Esophagus squamous epithelium (tissue), 5 donors: Measurements from ENCODE around the gene TEKT5. TPM values are rescaled to one million over a fixed set of nuclear protein-coding genes. Genes with fewer than 3 reads are reported as not detected.
A peak's percentile ranks its signal among the peaks of the same experiment; 100 is the strongest.

Source experiments
- DNase-seq: peaks from one replicate; lab custom pipeline; 2025; lab: John Stamatoyannopoulos, UW
- H3K27ac ChIP-seq, 4 donors: fragments of 200-600 bp; sonication (generic); one replicate each; pipeline ENCODE4 v1.5.1; 2016 to 2019; ENCODE audit warnings: mild to moderate bottlenecking in 1 of 4
- H3K27me3 ChIP-seq, 4 donors: fragments of 200-600 bp; sonication (generic); 1 replicate in 3 of 4; 2 replicates in 1 of 4; pipeline versions ENCODE4 v1.5.1 to v1.6.0; 2017 to 2021; ENCODE audit warnings: antibody characterized with exemption in 1 of 4
- H3K36me3 ChIP-seq, 3 donors: fragments of 200-600 bp; sonication (generic); one replicate each; pipeline ENCODE4 v1.5.1; 2016 to 2019
- H3K4me1 ChIP-seq, 3 donors: fragments of 200-600 bp; sonication (generic); one replicate each; pipeline ENCODE4 v1.5.1; 2017 to 2019
- H3K4me3 ChIP-seq, 4 donors: fragments of 200-600 bp; sonication (generic); 1 replicate in 3 of 4; 2 replicates in 1 of 4; pipeline ENCODE4 v1.5.1; 2016 to 2019; ENCODE audit warnings: mild to moderate bottlenecking in 2 of 4, moderate library complexity in 1 of 4
- H3K9me3 ChIP-seq, 3 donors: fragments of 200-600 bp; sonication (generic); one replicate each; pipeline ENCODE4 v1.5.1; 2016 to 2019
- POLR2A ChIP-seq, 4 donors: fragments of 450-650 bp; IDR thresholded peaks; one replicate each; pipeline ENCODE4 v1.6.1; 2017; ENCODE audit warnings: antibody characterized with exemption in 4 of 4, mild to moderate bottlenecking in 4 of 4, moderate library complexity in 3 of 4
- WGBS, 2 donors: methylation state at CpG; one replicate each; pipeline ENCODE4 v1.1.5; 2018; 5-methylcytosine and 5-hydroxymethylcytosine counted together
- intact Hi-C: fragments of 100-400 bp; cut with DNase I; formaldehyde crosslinking; loops from one replicate; pipeline ENCODE4 v1.15.0; 2022
- total RNA-seq, 4 donors: library from RNA; depleted of rRNA; stranded (reverse); fragments of >200 nt; gene quantifications; one replicate each; pipeline ENCODE4 v1.1.0, GENCODE V29; 2016
- TF ChIP-seq, protein P1 (sequence below), 6 experiments: fragments of 450-650 bp in 4 of 6; fragments of 200-600 bp in 2 of 6; sonication (generic) in 2 of 6; IDR thresholded peaks; one replicate each; pipeline ENCODE4 v1.5.1; 2016 to 2019; ENCODE audit warnings: antibody characterized with exemption in 6 of 6, mild to moderate bottlenecking in 4 of 6, moderate library complexity in 4 of 6
- donor health status: DM: yes; HTN: yes; CAD: no.

TEKT5 gene
- total RNA-seq, 4 donors from 2014 or later = not detected

DNA sequence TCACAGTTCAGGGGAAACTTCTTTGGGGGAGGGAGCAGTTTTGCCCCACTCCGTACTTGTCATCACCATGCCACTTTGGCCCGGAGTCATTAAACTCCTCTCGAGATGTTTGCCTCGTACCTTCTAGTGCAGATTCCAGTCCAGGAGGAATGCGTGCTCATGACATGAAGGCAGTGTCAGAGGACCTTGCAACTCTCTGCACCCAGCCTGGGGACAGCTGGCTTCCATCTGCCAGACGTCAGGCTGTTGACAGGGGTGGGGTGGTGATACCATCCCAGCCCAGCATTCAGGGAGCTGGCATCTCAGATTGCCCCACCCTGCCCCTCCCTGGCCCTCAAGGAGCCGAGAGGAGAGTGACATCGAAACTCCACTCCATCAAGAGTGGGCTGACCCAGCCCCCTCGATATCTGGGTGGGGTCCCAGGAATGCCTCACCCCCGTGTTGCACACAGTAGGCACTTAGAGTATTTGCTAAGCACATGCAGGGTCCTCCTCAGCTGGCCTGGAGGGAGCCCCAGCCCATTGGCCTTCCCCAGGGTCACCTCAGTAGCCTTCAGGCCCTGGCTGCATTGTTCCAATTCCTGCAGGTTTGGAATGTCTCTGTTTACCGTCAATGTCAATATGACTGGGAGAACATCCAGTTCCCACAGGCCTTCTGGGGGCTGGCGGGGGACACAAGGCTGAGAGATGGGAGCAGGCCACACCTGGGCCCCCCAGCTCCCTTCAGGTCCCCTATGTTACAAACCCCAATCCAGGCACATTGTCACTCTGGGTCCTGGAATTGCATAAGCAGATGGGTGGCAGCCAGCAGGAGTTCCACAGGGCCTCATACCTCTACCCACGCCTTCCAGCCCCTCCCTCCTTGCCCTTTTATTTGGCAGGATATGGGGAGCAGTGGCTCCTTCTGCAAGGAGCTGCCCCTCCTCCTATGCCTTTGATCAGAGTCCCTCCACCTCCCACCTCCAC lies 93.0 kb downstream of the TEKT5 start:
- TF ChIP-seq POLR2A (IDR thresholded peaks at IDR 0.05) = no peak
- TF ChIP-seq, protein P1, sequence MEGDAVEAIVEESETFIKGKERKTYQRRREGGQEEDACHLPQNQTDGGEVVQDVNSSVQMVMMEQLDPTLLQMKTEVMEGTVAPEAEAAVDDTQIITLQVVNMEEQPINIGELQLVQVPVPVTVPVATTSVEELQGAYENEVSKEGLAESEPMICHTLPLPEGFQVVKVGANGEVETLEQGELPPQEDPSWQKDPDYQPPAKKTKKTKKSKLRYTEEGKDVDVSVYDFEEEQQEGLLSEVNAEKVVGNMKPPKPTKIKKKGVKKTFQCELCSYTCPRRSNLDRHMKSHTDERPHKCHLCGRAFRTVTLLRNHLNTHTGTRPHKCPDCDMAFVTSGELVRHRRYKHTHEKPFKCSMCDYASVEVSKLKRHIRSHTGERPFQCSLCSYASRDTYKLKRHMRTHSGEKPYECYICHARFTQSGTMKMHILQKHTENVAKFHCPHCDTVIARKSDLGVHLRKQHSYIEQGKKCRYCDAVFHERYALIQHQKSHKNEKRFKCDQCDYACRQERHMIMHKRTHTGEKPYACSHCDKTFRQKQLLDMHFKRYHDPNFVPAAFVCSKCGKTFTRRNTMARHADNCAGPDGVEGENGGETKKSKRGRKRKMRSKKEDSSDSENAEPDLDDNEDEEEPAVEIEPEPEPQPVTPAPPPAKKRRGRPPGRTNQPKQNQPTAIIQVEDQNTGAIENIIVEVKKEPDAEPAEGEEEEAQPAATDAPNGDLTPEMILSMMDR (IDR thresholded peaks at IDR 0.05) = no peak
- Histone ChIP-seq H3K27me3 (no peaks in the 10 kb centered on the region), H3K27ac (peak overlapping the region in 3 of 4 donors; percentile 39 to 64 (median 43)), H3K9me3 (no peaks in the 10 kb centered on the region), H3K36me3 (no peaks in the 10 kb centered on the region), H3K4me1 (peaks cover 26 to 58% (median 39%) of the 10 kb centered on the region in 3 donors), H3K4me3 (no peak overlapping the region)
- intact Hi-C loops = no loop called here
- WGBS, 2 donors = 33 to 47% methylated on average over 3 to 7 of the region's 13 CpGs
- no peak for DNase-seq

DNA sequence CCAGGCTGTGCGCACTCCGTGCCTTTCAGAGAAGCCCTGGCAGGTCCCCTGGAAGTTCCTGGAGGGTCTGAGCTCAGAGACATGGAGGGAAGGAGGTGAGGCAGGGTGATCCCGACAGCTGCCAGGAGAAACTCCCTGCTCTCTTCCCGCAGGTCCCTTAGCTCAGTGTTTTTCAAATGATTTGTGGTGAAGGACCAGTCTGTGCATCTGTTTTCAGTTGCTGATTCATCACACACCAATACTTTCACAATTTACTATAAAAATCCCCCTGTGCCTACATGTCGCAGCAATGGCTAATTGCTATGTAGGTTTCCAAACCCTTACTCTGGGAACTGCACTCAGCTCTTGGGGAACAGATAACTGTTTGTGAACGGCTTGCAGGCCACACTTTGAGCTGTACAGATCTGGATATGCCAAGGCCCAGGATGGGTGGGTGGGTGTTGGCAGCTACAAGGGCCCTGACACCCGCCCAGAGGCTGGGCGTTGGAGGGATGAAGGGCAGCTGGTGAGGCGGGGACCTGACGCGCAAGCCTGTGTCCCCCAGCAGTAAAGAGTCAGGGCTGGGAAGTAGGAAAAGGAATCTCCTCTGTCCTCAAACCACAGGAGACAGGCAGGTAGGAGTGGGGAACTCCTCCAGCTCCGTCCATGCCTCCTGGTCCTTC lies 93.8 kb downstream of the TEKT5 start:
- H3K4me1 ChIP-seq = peaks cover 26 to 66% (median 44%) of the 10 kb centered on the region in 3 donors
- no peak overlapping the region for H3K4me3 ChIP-seq
- H3K27ac ChIP-seq = peak overlapping the region in 3 of 4 donors; percentile 11 to 64 (median 24)
- no peaks in the 10 kb centered on the region for H3K9me3 ChIP-seq
- WGBS, 2 donors = 49% methylated on average over 8 to 11 of the region's 12 CpGs
- no peak for DNase-seq
- H3K36me3 ChIP-seq = no peaks in the 10 kb centered on the region
- TF ChIP-seq POLR2A (IDR thresholded peaks at IDR 0.05) = no peak
- TF ChIP-seq, protein P1 (IDR thresholded peaks at IDR 0.05) = no peak
- intact Hi-C loops = no loop called here
- peaks cover 0 to 2% (median 0%) of the 10 kb centered on the region in 4 donors for H3K27me3 ChIP-seq

DNA sequence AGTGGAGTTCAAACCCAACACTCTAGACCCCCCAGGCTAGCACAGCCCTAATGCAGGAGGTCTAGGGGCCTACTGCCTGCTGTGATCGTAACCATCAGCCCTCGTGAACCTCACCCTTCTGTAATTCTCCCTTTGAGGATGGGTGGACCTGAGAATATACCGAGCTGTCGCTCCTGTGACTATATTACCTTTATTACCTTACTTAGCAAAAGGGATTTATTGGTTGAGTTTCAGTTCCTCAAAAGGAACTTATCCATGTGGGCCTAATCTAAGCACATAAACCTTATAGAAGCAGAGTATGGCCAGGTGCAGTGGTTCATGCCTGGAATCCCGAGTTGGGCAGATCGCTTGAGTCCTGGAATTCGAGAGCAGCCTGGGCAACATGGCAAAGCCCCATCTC lies 95.1 kb downstream of the TEKT5 start:
- Histone ChIP-seq H3K4me3 (no peak overlapping the region), H3K36me3 (no peaks in the 10 kb centered on the region), H3K4me1 (peaks cover 29 to 79% (median 55%) of the 10 kb centered on the region in 3 donors), H3K27ac (peak overlapping the region in 2 of 4 donors; percentile 49 to 82), H3K9me3 (no peaks in the 10 kb centered on the region), H3K27me3 (peaks cover 0 to 3% (median 0%) of the 10 kb centered on the region in 4 donors)
- 60 to 72% methylated on average over 6 to 7 of the region's 7 CpGs for WGBS, 2 donors
- no peak for TF ChIP-seq POLR2A (IDR thresholded peaks at IDR 0.05)
- TF ChIP-seq, protein P1 (IDR thresholded peaks at IDR 0.05) = no peak
- intact Hi-C loops = no loop called here
- DNase-seq = no peak

DNA sequence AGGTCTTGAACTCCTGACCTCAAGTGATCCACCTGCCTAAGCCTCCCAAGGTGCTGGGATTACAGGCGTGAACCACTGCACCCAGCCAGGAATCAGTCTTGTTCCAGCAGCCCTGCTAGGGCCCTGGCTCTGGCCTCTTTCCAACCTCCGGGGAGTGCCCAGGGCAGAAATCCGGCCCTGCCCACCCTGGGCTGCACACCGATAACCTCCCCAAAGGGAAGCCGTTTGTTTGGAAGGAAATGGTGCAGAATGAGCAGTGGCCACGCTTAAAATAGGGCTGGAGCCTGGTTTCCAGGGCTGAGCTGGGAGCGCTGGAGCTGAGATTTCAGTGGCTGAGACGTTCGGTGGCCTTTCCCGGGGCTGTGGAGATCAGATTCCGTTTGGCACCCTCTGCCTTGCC lies 96.6 kb downstream of the TEKT5 start:
- WGBS, 2 donors = 23 to 27% methylated on average over 4 to 7 of the region's 11 CpGs
- TF ChIP-seq, protein P1 (IDR thresholded peaks at IDR 0.05) = no peak
- TF ChIP-seq POLR2A (IDR thresholded peaks at IDR 0.05) = no peak
- peaks cover 0 to 3% (median 0%) of the 10 kb centered on the region in 4 donors for H3K27me3 ChIP-seq
- no peaks in the 10 kb centered on the region for H3K9me3 ChIP-seq
- no peak for DNase-seq
- H3K4me1 ChIP-seq = peaks cover 29 to 93% (median 60%) of the 10 kb centered on the region in 3 donors
- intact Hi-C loops = no loop called here
- peak overlapping the region; percentile 30 to 82 (median 60) for H3K27ac ChIP-seq
- H3K4me3 ChIP-seq = no peak overlapping the region
- no peaks in the 10 kb centered on the region for H3K36me3 ChIP-seq
